ENCODE measurements around the gene POLK.
"Not testable (repeated sequence)": the region's sequence is repeated elsewhere in the genome, so short reads cannot be mapped to it uniquely, and the experiment has no call there.

GRCh38 chr5:75498875-75499274 is 12.8 kb upstream of the POLK start:
- TF ChIP-seq ZNF274 (IDR thresholded peaks at IDR 0.05; ENCODE audit: low read depth, low read length); SUZ12 (IDR thresholded peaks at IDR 0.05; ENCODE audit: extremely low read depth, insufficient read depth, insufficient read length): not testable (repeated sequence)

Data from NT2/D1 (cell line).